Neural crest cell (in vitro differentiated cells): Measurements from ENCODE around the gene TCP10L. TPM values are rescaled to one million over a fixed set of nuclear protein-coding genes. Genes with fewer than 3 reads are reported as not detected.

Source experiments
- DNase-seq: peaks from one replicate; pipeline ENCODE4 v3.0.0; 2021; ENCODE audit warnings: low read depth, mixed read lengths, low spot score
- H3K27ac Mint-ChIP-seq: one replicate; pipeline ENCODE4 v1.8.0; 2021; ENCODE audit warnings: mild to moderate bottlenecking, mixed read lengths; ENCODE audit not compliant: unreplicated experiment
- H3K27me3 Mint-ChIP-seq: 2 replicates; pipeline ENCODE4 v1.8.0; 2021; ENCODE audit warnings: low read depth, mild to moderate bottlenecking, mixed read lengths
- H3K36me3 Mint-ChIP-seq: 2 replicates; pipeline ENCODE4 v1.8.0; 2021; ENCODE audit warnings: low read depth, mild to moderate bottlenecking, mixed read lengths
- H3K4me1 Mint-ChIP-seq: 2 replicates; pipeline ENCODE4 v1.8.0; 2021; ENCODE audit warnings: mixed read lengths
- H3K4me3 Mint-ChIP-seq: one replicate; pipeline ENCODE4 v1.8.0; 2021; ENCODE audit warnings: mild to moderate bottlenecking, mixed read lengths
- H3K9me3 Mint-ChIP-seq: 2 replicates; pipeline ENCODE4 v1.8.0; 2021; ENCODE audit warnings: mixed read lengths
- CTCF ChIP-seq: fragments of 200-600 bp; sonication (generic); conservative IDR thresholded peaks from 2 replicates; pipeline ENCODE4 v1.5.0; 2021; ENCODE audit warnings: antibody characterized with exemption, mild to moderate bottlenecking
- total RNA-seq: library from RNA; stranded (reverse); gene quantifications from 2 replicates; pipeline ENCODE4 v1.2.1, GENCODE V29; 2021

Gene TCP10L
- total RNA-seq, 1 donor from 2014 or later: 1.7 TPM

GRCh38 chr21:32539378-32539777 lies 45.9 kb downstream of the TCP10L start:
- DNase-seq: no peak
- H3K27ac Mint-ChIP-seq: no peak overlapping the region
- TF ChIP-seq CTCF: no peak
- H3K4me1 Mint-ChIP-seq: peaks cover 4% of the 10 kb centered on the region
- no peaks in the 10 kb centered on the region for H3K36me3 Mint-ChIP-seq
- no peaks in the 10 kb centered on the region for H3K9me3 Mint-ChIP-seq
- H3K27me3 Mint-ChIP-seq: peaks cover 2% of the 10 kb centered on the region
- H3K4me3 Mint-ChIP-seq: no peak overlapping the region

- Mint-ChIP-seq H3K4me1 (peaks cover 4% of the 10 kb centered on the region), H3K36me3 (no peaks in the 10 kb centered on the region), H3K27ac (no peak overlapping the region), H3K4me3 (no peak overlapping the region), H3K27me3 (peaks cover 2% of the 10 kb centered on the region), H3K9me3 (no peaks in the 10 kb centered on the region)
- no peak for DNase-seq
- no peak for TF ChIP-seq CTCF
Observed at GRCh38 chr21:32538147-32538792, 47.1 kb downstream of the TCP10L start.

GRCh38 chr21:32537569-32537881 lies 47.8 kb downstream of the TCP10L start:
- Mint-ChIP-seq H3K4me1 (peaks cover 4% of the 10 kb centered on the region), H3K9me3 (no peaks in the 10 kb centered on the region), H3K36me3 (no peaks in the 10 kb centered on the region), H3K27me3 (peaks cover 2% of the 10 kb centered on the region), H3K27ac (no peak overlapping the region), H3K4me3 (no peak overlapping the region)
- no peak for DNase-seq
- TF ChIP-seq CTCF: no peak

GRCh38 chr21:32535612-32536011 lies 49.7 kb downstream of the TCP10L start:
- Mint-ChIP-seq H3K27me3 (peaks cover 2% of the 10 kb centered on the region), H3K36me3 (no peaks in the 10 kb centered on the region), H3K27ac (no peak overlapping the region), H3K9me3 (peaks cover under 1% of the 10 kb centered on the region), H3K4me3 (no peak overlapping the region), H3K4me1 (peaks cover 4% of the 10 kb centered on the region)
- DNase-seq: no peak
- no peak for TF ChIP-seq CTCF

GRCh38 chr21:32534113-32534512 lies 51.2 kb downstream of the TCP10L start:
- Mint-ChIP-seq H3K36me3 (no peaks in the 10 kb centered on the region), H3K4me3 (no peak overlapping the region), H3K4me1 (peaks cover 4% of the 10 kb centered on the region), H3K27ac (no peak overlapping the region), H3K27me3 (peaks cover 2% of the 10 kb centered on the region), H3K9me3 (peaks cover 3% of the 10 kb centered on the region)
- no peak for TF ChIP-seq CTCF
- no peak for DNase-seq
